Brain microvascular endothelial cell (primary cell): ENCODE measurements around the gene U2AF1L4.
A peak's percentile ranks its signal among the peaks of the same experiment; 100 is the strongest.

Experiments
- DNase-seq: peaks from one replicate; pipeline ENCODE4 v3.0.0-alpha.2; 2020
- H3K27ac ChIP-seq: fragments of 250-450 bp; sonication (Bioruptor Pico); 2 replicates; pipeline ENCODE4 v1.5.1; 2020; ENCODE audit warnings: mild to moderate bottlenecking, moderate library complexity
- H3K27me3 ChIP-seq: fragments of 250-450 bp; sonication (Bioruptor Pico); replicated peaks from 2 replicates; pipeline ENCODE4 v1.5.1; 2020; ENCODE audit warnings: mild to moderate bottlenecking
- H3K36me3 ChIP-seq: fragments of 250-450 bp; sonication (Bioruptor Pico); replicated peaks from 2 replicates; pipeline ENCODE4 v1.5.1; 2020; ENCODE audit warnings: mild to moderate bottlenecking
- H3K4me3 ChIP-seq: 2 replicates; pipeline ENCODE4 v1.5.1; 2011; ENCODE audit warnings: low read depth, mild to moderate bottlenecking, control low read depth, low read length, moderate library complexity
- CTCF ChIP-seq: IDR thresholded peaks from 2 replicates; pipeline ENCODE4 v1.5.1; 2011; ENCODE audit warnings: low read depth, mild to moderate bottlenecking, moderate library complexity, low read length, control low read depth, inconsistent platforms; ENCODE audit errors: missing control alignments
- in situ Hi-C: cut with HindIII; loops from 2 replicates; pipeline ENCODE4 v1.10.0; 2017; ENCODE audit warnings: low sequenced_read_pairs, low pct_ligation_motif_present

Gene U2AF1L4

GRCh38 chr19:35755131-35755549 is 9.9 kb upstream of the U2AF1L4 start:
- in situ Hi-C loops = no loop called here
- peaks cover 21% of the 10 kb centered on the region for H3K36me3 ChIP-seq
- peak overlapping the region; percentile 88 for H3K27ac ChIP-seq
- DNase-seq = no peak
- peak overlapping the region; percentile 98 for H3K4me3 ChIP-seq
- TF ChIP-seq CTCF = no peak
- H3K27me3 ChIP-seq = no peaks in the 10 kb centered on the region

GRCh38 chr19:35754370-35755130 is 9.3 kb upstream of the U2AF1L4 start:
- in situ Hi-C loops = no loop called here
- Histone ChIP-seq H3K27me3 (no peaks in the 10 kb centered on the region), H3K4me3 (no peak overlapping the region), H3K36me3 (peaks cover 21% of the 10 kb centered on the region), H3K27ac (no peak overlapping the region)
- TF ChIP-seq CTCF = no peak
- no peak for DNase-seq

GRCh38 chr19:35753634-35754369 is 8.6 kb upstream of the U2AF1L4 start:
- peaks cover 21% of the 10 kb centered on the region for H3K36me3 ChIP-seq
- no peak overlapping the region for H3K4me3 ChIP-seq
- no peak for DNase-seq
- no peak for TF ChIP-seq CTCF
- no peak overlapping the region for H3K27ac ChIP-seq
- no peaks in the 10 kb centered on the region for H3K27me3 ChIP-seq
- in situ Hi-C loops = no loop called here

- in situ Hi-C loops = no loop called here
- Histone ChIP-seq H3K27me3 (no peaks in the 10 kb centered on the region), H3K36me3 (peaks cover 21% of the 10 kb centered on the region), H3K27ac (no peak overlapping the region), H3K4me3 (no peak overlapping the region)
- no peak for DNase-seq
- TF ChIP-seq CTCF = no peak
Measured at GRCh38 chr19:35752746-35753350, 7.6 kb upstream of the U2AF1L4 start.

- H3K27me3 ChIP-seq = no peaks in the 10 kb centered on the region
- TF ChIP-seq CTCF = no peak
- in situ Hi-C loops = no loop called here
- DNase-seq = no peak
- peaks cover 21% of the 10 kb centered on the region for H3K36me3 ChIP-seq
- no peak overlapping the region for H3K27ac ChIP-seq
- H3K4me3 ChIP-seq = no peak overlapping the region
Measured at GRCh38 chr19:35751839-35752745, 6.9 kb upstream of the U2AF1L4 start.
